Measurements from ENCODE around the gene CCDC24.

CCDC24 gene

DNA sequence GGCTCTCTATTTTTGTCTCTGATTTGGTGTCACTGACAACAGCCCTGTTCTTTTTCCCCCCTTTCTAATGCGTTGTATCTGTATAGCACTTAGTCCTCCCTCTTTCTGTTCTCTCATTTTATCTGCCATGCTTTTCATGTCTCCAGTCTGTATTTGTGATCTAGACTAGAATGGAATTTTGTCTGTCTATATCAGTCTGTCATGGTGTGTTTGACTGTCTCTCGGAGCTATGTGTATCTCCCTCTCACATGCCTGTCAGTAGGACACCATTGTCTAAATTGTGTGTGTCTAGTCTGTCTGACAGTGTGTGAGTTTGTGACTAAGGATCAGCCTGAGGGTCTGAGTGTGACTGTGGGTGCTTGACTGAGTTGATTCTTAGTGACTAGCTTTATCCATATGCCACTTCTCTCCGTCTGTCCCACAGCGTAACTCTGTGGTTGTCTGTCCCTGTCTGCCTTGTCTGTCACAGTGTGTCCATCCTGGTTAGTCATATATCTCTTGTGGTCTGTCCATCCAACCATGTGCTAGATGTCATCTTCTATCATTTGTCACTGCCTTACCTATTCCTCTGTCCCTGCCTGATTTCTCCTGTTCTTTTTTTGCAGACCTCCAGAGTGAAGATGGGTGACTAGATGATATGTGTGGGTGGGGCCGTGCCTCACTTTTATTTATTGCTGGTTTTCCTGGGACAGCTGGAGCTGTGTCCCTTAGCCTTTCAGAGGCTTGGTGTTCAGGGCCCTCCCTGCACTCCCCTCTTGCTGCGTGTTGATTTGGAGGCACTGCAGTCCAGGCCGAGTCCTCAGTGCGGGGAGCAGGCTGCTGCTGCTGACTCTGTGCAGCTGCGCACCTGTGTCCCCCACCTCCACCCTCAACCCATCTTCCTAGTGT, 13.8 kb upstream of the CCDC24 start:
- DNase-seq (ENCODE audit: low spot score): no peak
- TF ChIP-seq, protein P1, sequence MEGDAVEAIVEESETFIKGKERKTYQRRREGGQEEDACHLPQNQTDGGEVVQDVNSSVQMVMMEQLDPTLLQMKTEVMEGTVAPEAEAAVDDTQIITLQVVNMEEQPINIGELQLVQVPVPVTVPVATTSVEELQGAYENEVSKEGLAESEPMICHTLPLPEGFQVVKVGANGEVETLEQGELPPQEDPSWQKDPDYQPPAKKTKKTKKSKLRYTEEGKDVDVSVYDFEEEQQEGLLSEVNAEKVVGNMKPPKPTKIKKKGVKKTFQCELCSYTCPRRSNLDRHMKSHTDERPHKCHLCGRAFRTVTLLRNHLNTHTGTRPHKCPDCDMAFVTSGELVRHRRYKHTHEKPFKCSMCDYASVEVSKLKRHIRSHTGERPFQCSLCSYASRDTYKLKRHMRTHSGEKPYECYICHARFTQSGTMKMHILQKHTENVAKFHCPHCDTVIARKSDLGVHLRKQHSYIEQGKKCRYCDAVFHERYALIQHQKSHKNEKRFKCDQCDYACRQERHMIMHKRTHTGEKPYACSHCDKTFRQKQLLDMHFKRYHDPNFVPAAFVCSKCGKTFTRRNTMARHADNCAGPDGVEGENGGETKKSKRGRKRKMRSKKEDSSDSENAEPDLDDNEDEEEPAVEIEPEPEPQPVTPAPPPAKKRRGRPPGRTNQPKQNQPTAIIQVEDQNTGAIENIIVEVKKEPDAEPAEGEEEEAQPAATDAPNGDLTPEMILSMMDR (IDR thresholded peaks at IDR 0.05): no peak
- no peak overlapping the region for H3K27ac ChIP-seq

DNA sequence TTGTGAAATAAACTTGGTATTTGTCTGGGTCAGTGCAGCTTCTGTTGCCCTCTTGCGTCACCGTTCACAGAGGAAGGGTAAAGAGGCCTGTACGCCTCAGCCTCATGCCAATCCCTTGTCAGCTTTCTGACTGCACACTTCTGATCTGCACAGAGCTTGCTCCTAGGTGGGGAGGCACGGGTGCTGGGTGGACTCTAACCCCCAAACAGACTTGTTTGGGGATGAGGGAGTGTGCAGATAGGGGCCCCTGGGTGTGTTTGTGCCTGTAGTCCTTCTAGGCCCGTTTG, 13.2 kb upstream of the CCDC24 start:
- Histone ChIP-seq H3K27ac (no peak overlapping the region), H3K4me3 (peak overlapping the region; percentile 89)
- TF ChIP-seq, protein P1 (IDR thresholded peaks at IDR 0.05): no peak
- no peak for DNase-seq (ENCODE audit: low spot score)

More for the DNA sequence above, 13.8 kb upstream of the CCDC24 start:
- no peak overlapping the region for H3K4me3 ChIP-seq

DNA sequence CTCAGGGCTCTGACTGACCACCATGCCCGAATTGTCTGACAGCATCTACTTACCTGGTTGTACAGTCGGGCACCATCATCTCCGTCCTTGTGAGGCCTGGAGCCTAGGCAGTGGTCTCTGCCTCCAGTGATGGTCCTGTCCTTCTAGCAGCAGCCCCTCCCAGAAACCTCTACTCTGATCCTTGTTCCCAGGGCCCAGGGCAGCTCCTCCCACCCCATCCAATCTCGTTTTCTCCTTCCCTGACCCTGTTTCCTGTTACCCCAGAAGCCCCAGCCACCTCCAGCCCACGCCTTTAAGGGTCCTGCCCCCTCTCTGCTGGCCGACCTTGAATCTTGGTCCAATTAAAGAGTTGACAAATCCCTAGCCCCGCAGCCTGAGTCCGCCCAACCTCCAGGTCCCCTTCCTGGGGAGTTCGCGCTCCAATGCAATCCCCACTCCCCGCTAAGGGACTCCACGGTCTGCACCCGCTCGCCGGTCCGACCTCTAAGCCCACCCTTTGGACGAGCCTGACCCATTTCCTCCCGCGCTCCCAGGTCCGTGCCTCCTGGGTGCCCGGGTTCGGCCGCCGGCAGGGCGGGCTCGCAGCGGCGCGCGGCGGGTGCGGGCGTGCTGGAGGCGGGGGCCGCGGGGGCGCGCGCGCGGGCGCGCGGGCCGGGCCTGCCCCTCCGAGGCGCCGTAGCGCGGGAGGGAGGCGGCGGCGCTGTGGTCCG, 12.7 kb upstream of the CCDC24 start, which contains the start of gene B4GALT2:
TSS of gene B4GALT2 (plus strand) at position 660 of the 710 bp plus-strand sequence. CDS start 1,951 bp downstream, outside the sequence.
- H3K4me3 ChIP-seq: peak within 1 kb of the TSS; percentile 89
- peak within 1 kb of the TSS in 1 of 2 donors; percentile 82 for H3K27ac ChIP-seq
- no peak for DNase-seq (ENCODE audit: low spot score)
- TF ChIP-seq, protein P1 (IDR thresholded peaks at IDR 0.05): no peak

DNA sequence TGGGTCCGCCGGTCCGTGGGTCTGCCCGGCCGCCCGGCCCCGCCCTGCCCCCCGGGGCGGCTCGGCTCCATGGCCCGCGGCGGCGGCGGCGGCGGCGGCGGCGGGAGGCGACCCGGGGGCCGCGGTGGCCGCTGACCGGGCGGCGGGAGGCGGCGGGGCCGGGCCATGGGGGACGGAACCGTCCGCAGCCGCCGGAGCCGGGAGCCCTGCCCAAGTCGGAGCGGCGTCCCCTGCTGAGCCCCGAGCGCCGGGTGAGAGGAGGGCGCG, 12.2 kb upstream of the CCDC24 start:
- H3K4me3 ChIP-seq: peak overlapping the region; percentile 89
- peak overlapping the region in 1 of 2 donors; percentile 82 for H3K27ac ChIP-seq
- DNase-seq (ENCODE audit: low spot score): no peak
- TF ChIP-seq, protein P1 (IDR thresholded peaks at IDR 0.05): no peak

DNA sequence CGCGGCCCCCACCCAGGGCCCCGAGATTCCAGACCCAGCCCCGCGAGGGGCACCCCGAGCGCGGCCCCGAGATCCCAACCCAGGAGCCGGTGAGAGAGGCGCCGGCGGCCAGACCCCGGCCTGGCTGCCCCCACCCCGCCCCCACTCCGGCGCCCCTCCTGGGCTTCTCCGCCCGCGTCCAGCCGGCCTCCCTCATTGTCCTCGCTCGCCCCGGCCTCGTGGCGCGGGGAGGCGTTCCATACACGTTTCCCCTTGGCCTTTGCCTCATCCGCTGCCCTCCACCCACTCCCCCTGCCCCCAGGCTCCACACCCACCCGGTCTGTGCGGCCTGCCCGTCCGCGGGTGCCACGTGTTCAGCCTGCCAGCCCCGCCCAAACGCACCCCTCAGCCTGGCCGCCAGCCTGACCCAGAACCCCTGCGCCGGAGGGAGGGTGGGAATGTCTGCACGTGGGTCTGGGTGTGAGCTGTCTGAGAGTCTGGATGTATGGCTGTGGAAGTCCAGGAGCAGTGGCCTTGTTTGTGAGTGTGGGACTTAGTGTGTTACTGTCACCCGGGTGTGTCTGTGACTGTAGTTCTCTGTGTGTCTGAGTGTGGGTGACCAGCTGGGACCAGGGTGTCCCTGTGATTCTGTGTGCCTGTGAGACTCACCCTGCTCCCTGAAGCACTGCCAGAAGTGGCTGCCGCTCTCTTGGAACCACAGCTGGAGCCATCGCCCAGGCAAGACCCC, 11.7 kb upstream of the CCDC24 start:
- TF ChIP-seq, protein P1 (IDR thresholded peaks at IDR 0.05): no peak
- Histone ChIP-seq H3K27ac (peak overlapping the region in 1 of 2 donors; percentile 82), H3K4me3 (peak overlapping the region; percentile 89)
- no peak for DNase-seq (ENCODE audit: low spot score)

DNA sequence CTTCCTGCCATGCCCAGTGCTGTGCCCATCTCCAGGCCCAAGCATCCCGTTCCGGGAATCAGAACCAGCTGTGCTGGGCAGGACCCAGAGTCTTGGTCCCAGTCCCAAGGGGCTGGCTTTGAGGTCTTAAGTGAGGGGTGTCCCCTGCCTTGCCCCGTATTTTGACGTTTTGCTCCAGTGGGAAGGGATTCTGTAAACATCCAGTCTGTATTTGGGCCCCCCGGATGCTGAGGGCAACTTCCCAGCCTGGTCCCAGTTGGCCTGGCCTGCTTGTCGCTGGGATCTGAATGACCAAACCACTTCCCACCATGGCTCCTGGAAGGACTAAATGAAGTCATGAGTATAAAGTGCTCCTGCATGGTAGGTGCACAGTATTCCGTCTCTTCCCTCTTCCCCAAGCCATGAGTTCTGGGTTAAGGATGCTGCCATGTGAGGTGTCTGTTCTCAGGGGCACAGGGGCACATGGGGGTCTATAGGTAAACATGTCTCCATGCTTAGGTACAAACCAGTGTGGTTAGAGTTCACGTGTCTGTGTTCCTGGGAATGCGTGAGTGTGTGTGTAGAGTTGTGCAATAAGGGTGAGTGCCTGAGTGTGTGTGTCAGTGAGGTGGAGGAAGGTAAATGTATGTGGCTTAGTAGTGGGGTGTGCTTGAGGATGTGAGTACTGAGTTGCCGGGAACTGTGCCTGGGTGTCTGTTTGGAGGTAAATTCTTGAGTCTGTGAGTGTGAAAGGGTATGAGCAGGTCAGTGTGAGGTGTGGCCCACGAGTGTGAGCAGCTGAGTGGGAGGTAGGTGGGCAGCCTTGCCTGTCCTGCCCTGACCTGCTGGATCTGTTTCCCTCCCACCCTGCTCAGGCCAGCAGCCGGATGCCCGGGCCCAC, 10.9 kb upstream of the CCDC24 start:
- peak overlapping the region; percentile 89 for H3K4me3 ChIP-seq
- peak overlapping the region in 1 of 2 donors; percentile 82 for H3K27ac ChIP-seq
- DNase-seq (ENCODE audit: low spot score): no peak
- TF ChIP-seq, protein P1 (IDR thresholded peaks at IDR 0.05): no peak
